Neuronal stem cell (in vitro differentiated cells): ENCODE measurements around the gene HAT1.

ENCODE experiments used
- DNase-seq: peaks from one replicate; pipeline ENCODE4 v3.0.0-alpha.2; 2013; ENCODE audit warnings: low spot score
- H2AFZ ChIP-seq: one replicate; pipeline ENCODE4 v1.6.1; 2013; ENCODE audit warnings: mild to moderate bottlenecking, low read length, inconsistent platforms
- H2AK5ac ChIP-seq: 2 replicates; pipeline ENCODE4 v1.6.1; 2013; ENCODE audit warnings: low read depth, mild to moderate bottlenecking, inconsistent platforms, low read length, moderate library complexity, mixed read lengths
- H2BK120ac ChIP-seq: 2 replicates; pipeline ENCODE4 v1.6.1; 2013; ENCODE audit warnings: low read depth, mild to moderate bottlenecking, inconsistent platforms, low read length, moderate library complexity, mixed read lengths
- H2BK12ac ChIP-seq: one replicate; pipeline ENCODE4 v1.6.1; 2013; ENCODE audit warnings: low read length, inconsistent platforms
- H2BK15ac ChIP-seq: 2 replicates; pipeline ENCODE4 v1.6.1; 2013; ENCODE audit warnings: mild to moderate bottlenecking, low read length, inconsistent platforms, mixed read lengths
- H2BK5ac ChIP-seq: one replicate; pipeline ENCODE4 v1.6.1; 2013; ENCODE audit warnings: inconsistent platforms, mild to moderate bottlenecking, low read length, moderate library complexity
- H3K14ac ChIP-seq: one replicate; pipeline ENCODE4 v1.6.1; 2013; ENCODE audit warnings: low read length, inconsistent platforms
- H3K18ac ChIP-seq: 2 replicates; pipeline ENCODE4 v1.6.1; 2013; ENCODE audit warnings: low read length, inconsistent platforms
- H3K23ac ChIP-seq: 2 replicates; pipeline ENCODE4 v1.6.1; 2013; ENCODE audit warnings: low read depth, mild to moderate bottlenecking, mixed read lengths, low read length, inconsistent platforms; ENCODE audit not compliant: poor library complexity
- H3K27ac ChIP-seq: replicated peaks from 3 replicates; pipeline ENCODE4 v1.5.1; 2013; ENCODE audit warnings: low read length, inconsistent platforms
- H3K27me3 ChIP-seq, 3 experiments: 2 replicates each; pipeline ENCODE4 v1.6.1; 2013; ENCODE audit warnings: low read length in 3 of 3, mild to moderate bottlenecking in 2 of 3, inconsistent platforms in 1 of 3, low read depth in 1 of 3, mixed read lengths in 1 of 3, moderate library complexity in 1 of 3; ENCODE audit not compliant: control insufficient read depth in 3 of 3, insufficient read depth in 3 of 3
- H3K36me3 ChIP-seq, 2 donors: replicated peaks in 1 of 2; 2 replicates each; pipeline ENCODE4 v1.6.1; 2013; ENCODE audit warnings: low read length in 2 of 2; ENCODE audit not compliant: control insufficient read depth in 2 of 2, insufficient read depth in 2 of 2
- H3K4ac ChIP-seq: 2 replicates; pipeline ENCODE4 v1.6.1; 2013; ENCODE audit warnings: inconsistent platforms, mild to moderate bottlenecking, low read length, moderate library complexity
- H3K4me1 ChIP-seq, 2 donors: 1 replicate in 1 of 2; 2 replicates in 1 of 2; pipeline ENCODE4 v1.6.1; 2013; ENCODE audit warnings: low read length in 2 of 2, low read depth in 1 of 2; ENCODE audit not compliant: control insufficient read depth in 2 of 2, insufficient read depth in 1 of 2
- H3K4me2 ChIP-seq: one replicate; pipeline ENCODE4 v1.6.1; 2013; ENCODE audit warnings: mild to moderate bottlenecking, low read length, inconsistent platforms; ENCODE audit not compliant: insufficient read depth, poor library complexity, severe bottlenecking
- H3K4me3 ChIP-seq, 2 donors: 2 replicates each; pipeline ENCODE4 v1.5.1; 2013; ENCODE audit warnings: low read length in 2 of 2, mild to moderate bottlenecking in 2 of 2, inconsistent platforms in 1 of 2, moderate library complexity in 1 of 2
- H3K79me1 ChIP-seq: one replicate; pipeline ENCODE4 v1.6.1; 2013; ENCODE audit warnings: low read depth, mild to moderate bottlenecking, inconsistent platforms, low read length, moderate library complexity
- H3K9ac ChIP-seq: one replicate; pipeline ENCODE4 v1.6.1; 2013; ENCODE audit warnings: mild to moderate bottlenecking, low read depth, low read length, inconsistent platforms; ENCODE audit not compliant: poor library complexity
- H3K9me3 ChIP-seq, 2 donors: replicated peaks in 1 of 2; 2 replicates each; pipeline versions ENCODE3 to v1.6.1; 2013; ENCODE audit warnings: low read length in 2 of 2, mild to moderate bottlenecking in 2 of 2, inconsistent platforms in 1 of 2, low read depth in 1 of 2, mixed read lengths in 1 of 2, moderate library complexity in 1 of 2; ENCODE audit not compliant: control insufficient read depth in 2 of 2, insufficient read depth in 1 of 2
- H4K8ac ChIP-seq: one replicate; pipeline ENCODE4 v1.6.1; 2013; ENCODE audit warnings: low read depth, mild to moderate bottlenecking, inconsistent platforms, low read length, moderate library complexity
- H4K91ac ChIP-seq: one replicate; pipeline ENCODE4 v1.6.1; 2013; ENCODE audit warnings: low read length, low read depth, mild to moderate bottlenecking, inconsistent platforms; ENCODE audit not compliant: poor library complexity
- WGBS, 2 donors: extraction: QIAGEN DNeasy Blood & Tissue Kit; methylation state at CpG; one replicate each; pipeline ENCODE4 v1.1.7; 2013; ENCODE audit warnings: missing lambda C conversion rate in 2 of 2, mixed read lengths in 1 of 2; ENCODE audit not compliant: insufficient read length in 2 of 2, insufficient replicate concordance in 1 of 2; ENCODE audit errors: extremely low coverage in 2 of 2; 5-methylcytosine and 5-hydroxymethylcytosine counted together

Gene HAT1

GRCh38 chr2:171913517-171913916, 8.7 kb upstream of the HAT1 start:
- no peak overlapping the region for H2BK12ac ChIP-seq
- H4K8ac ChIP-seq, result no peak overlapping the region
- no peak overlapping the region for H3K18ac ChIP-seq
- H3K79me1 ChIP-seq, result no peaks in the 10 kb centered on the region
- no peaks in the 10 kb centered on the region for H3K9me3 ChIP-seq
- H3K27ac ChIP-seq, result no peak overlapping the region
- no peak for DNase-seq
- H3K14ac ChIP-seq, result no peak overlapping the region
- H2BK15ac ChIP-seq, result no peak overlapping the region
- H3K4me3 ChIP-seq, result no peak overlapping the region
- peaks cover 0 to 16% (median 0%) of the 10 kb centered on the region in 3 experiments for H3K27me3 ChIP-seq
- no peak overlapping the region for H2AFZ ChIP-seq
- no peak overlapping the region for H3K4ac ChIP-seq
- no peak overlapping the region for H2AK5ac ChIP-seq
- no peaks in the 10 kb centered on the region for H3K4me1 ChIP-seq
- WGBS, 2 donors, result no CpG with 5 or more reads among the region's 3 CpGs
- H3K9ac ChIP-seq, result no peak overlapping the region
- no peak overlapping the region for H2BK5ac ChIP-seq
- no peak overlapping the region for H3K23ac ChIP-seq
- no peaks in the 10 kb centered on the region for H3K36me3 ChIP-seq
- H2BK120ac ChIP-seq, result no peak overlapping the region
- no peak overlapping the region for H4K91ac ChIP-seq
- no peak overlapping the region for H3K4me2 ChIP-seq

GRCh38 chr2:171919453-171919852, 2.8 kb upstream of the HAT1 start:
- Histone ChIP-seq H3K79me1 (no peaks in the 10 kb centered on the region), H2BK120ac (no peak overlapping the region), H3K4me1 (peaks cover 5 to 10% of the 10 kb centered on the region in 2 donors), H2BK15ac (no peak overlapping the region), H2BK12ac (no peak overlapping the region), H2AK5ac (no peak overlapping the region), H4K8ac (no peak overlapping the region), H3K36me3 (peaks cover 0 to 8% of the 10 kb centered on the region in 2 donors), H3K14ac (no peak overlapping the region), H3K4ac (no peak overlapping the region), H3K27ac (no peak overlapping the region), H3K4me3 (no peak overlapping the region), H3K23ac (no peak overlapping the region), H2BK5ac (no peak overlapping the region), H3K4me2 (no peak overlapping the region), H4K91ac (no peak overlapping the region), H3K9ac (no peak overlapping the region), H3K27me3 (no peaks in the 10 kb centered on the region), H3K18ac (no peak overlapping the region), H2AFZ (no peak overlapping the region), H3K9me3 (no peaks in the 10 kb centered on the region)
- no peak for DNase-seq
- no CpG with 5 or more reads among the region's 2 CpGs for WGBS, 2 donors

DNA sequence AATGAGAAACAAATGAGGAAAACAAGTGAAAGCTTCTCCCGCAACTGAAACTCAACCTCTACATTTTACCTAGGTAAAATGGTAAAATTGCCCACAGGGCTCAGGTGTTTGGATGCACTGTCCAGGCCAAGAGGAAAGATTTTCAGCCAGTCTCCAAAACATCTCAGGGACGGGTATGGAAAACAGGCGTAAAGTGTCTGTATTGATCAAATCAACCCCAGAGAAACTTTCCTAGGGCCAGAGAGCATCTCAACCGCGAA, 361 bp upstream of the HAT1 start:
- H3K4me3 ChIP-seq, result peak overlapping the region; percentile 61 to 71
- H3K18ac ChIP-seq, result no peak overlapping the region
- H4K91ac ChIP-seq, result no peak overlapping the region
- H3K4me2 ChIP-seq, result peak overlapping the region; percentile 27
- no peak overlapping the region for H3K4ac ChIP-seq
- peaks cover 5 to 10% of the 10 kb centered on the region in 2 donors for H3K4me1 ChIP-seq
- no peak overlapping the region for H2BK120ac ChIP-seq
- no peak overlapping the region for H3K9ac ChIP-seq
- H3K14ac ChIP-seq, result no peak overlapping the region
- H3K79me1 ChIP-seq, result no peaks in the 10 kb centered on the region
- H3K27ac ChIP-seq, result peak overlapping the region; percentile 55
- no CpG with 5 or more reads among the region's 5 CpGs for WGBS, 2 donors
- DNase-seq, result no peak
- H3K36me3 ChIP-seq, result peaks cover 0 to 25% of the 10 kb centered on the region in 2 donors
- no peak overlapping the region for H4K8ac ChIP-seq
- H2BK15ac ChIP-seq, result no peak overlapping the region
- no peak overlapping the region for H3K23ac ChIP-seq
- H2AFZ ChIP-seq, result peak overlapping the region; percentile 88
- no peaks in the 10 kb centered on the region for H3K27me3 ChIP-seq
- no peak overlapping the region for H2BK12ac ChIP-seq
- H2AK5ac ChIP-seq, result no peak overlapping the region
- H3K9me3 ChIP-seq, result no peaks in the 10 kb centered on the region
- H2BK5ac ChIP-seq, result no peak overlapping the region

DNA sequence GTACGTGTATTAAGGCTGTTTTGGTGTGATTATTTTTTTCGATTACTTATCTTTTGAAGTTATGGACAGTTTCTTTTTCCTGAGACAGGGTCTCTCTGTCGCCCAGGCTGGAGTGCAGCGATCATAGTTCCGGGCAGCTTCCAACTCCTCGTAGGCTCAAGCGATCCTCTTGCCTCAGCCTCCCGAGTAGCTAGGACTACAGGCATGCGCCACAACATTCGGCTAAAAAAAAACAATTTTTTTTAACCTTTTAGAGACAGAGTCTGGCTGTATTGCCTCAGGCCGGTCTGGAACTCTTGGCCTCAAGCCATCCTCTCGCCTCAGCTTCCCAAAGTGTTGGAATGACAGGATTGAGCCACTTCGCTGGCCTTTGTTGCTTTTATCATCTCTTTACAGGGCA, 945 bp downstream of the HAT1 start:
- Histone ChIP-seq H2AK5ac (no peak overlapping the region), H3K23ac (no peak overlapping the region), H3K36me3 (peaks cover 2 to 38% of the 10 kb centered on the region in 2 donors), H3K79me1 (no peaks in the 10 kb centered on the region), H3K27me3 (no peaks in the 10 kb centered on the region), H2AFZ (peak overlapping the region; percentile 88), H3K4me2 (peak overlapping the region; percentile 26), H3K9ac (no peak overlapping the region), H3K4me3 (peak overlapping the region; percentile 30 to 61), H3K18ac (no peak overlapping the region), H3K14ac (no peak overlapping the region), H2BK12ac (no peak overlapping the region), H2BK15ac (no peak overlapping the region), H3K4ac (no peak overlapping the region), H3K4me1 (peaks cover 5 to 10% of the 10 kb centered on the region in 2 donors), H4K8ac (no peak overlapping the region), H2BK5ac (no peak overlapping the region), H4K91ac (no peak overlapping the region), H3K9me3 (peaks cover 0 to 2% of the 10 kb centered on the region in 2 donors), H3K27ac (no peak overlapping the region), H2BK120ac (no peak overlapping the region)
- no peak for DNase-seq
- WGBS, 2 donors, result no CpG with 5 or more reads among the region's 13 CpGs
